H9 (cell line): ENCODE results near the gene SRPX. TPM values are rescaled to one million over a fixed set of nuclear protein-coding genes. Genes with fewer than 3 reads are reported as not detected.

Source experiments
- DNase-seq: peaks from one replicate; pipeline ENCODE4 v3.0.0-alpha.2; 2017
- H2AFZ ChIP-seq: one replicate; pipeline ENCODE4 v1.6.1; 2013; ENCODE audit warnings: mild to moderate bottlenecking, low read length, control low read depth, moderate library complexity
- H2AK5ac ChIP-seq: 2 replicates; pipeline ENCODE4 v1.6.1; 2013; ENCODE audit warnings: low read length, control low read depth, mixed read lengths; ENCODE audit not compliant: insufficient read length
- H2BK120ac ChIP-seq: one replicate; pipeline ENCODE4 v1.6.1; 2013; ENCODE audit warnings: low read depth, mild to moderate bottlenecking, low read length, control low read depth, inconsistent platforms; ENCODE audit not compliant: poor library complexity, severe bottlenecking
- H2BK12ac ChIP-seq: 2 replicates; pipeline ENCODE4 v1.6.1; 2013; ENCODE audit warnings: low read length, control low read depth, mixed read lengths, low read depth; ENCODE audit not compliant: insufficient read length
- H2BK15ac ChIP-seq: 2 replicates; pipeline ENCODE4 v1.6.1; 2013; ENCODE audit warnings: low read depth, low read length, control low read depth
- H2BK20ac ChIP-seq: one replicate; pipeline ENCODE4 v1.6.1; 2013; ENCODE audit warnings: low read depth, mild to moderate bottlenecking, low read length, control low read depth, inconsistent platforms; ENCODE audit not compliant: poor library complexity, severe bottlenecking
- H2BK5ac ChIP-seq: 2 replicates; pipeline ENCODE4 v1.6.1; 2013; ENCODE audit warnings: low read length, control low read depth, mixed read lengths; ENCODE audit not compliant: insufficient read length
- H3K14ac ChIP-seq: 2 replicates; pipeline ENCODE4 v1.6.1; 2013; ENCODE audit warnings: low read length, control low read depth; ENCODE audit not compliant: insufficient read depth
- H3K18ac ChIP-seq: 2 replicates; pipeline ENCODE4 v1.6.1; 2013; ENCODE audit warnings: low read depth, mild to moderate bottlenecking, mixed read lengths, low read length, control low read depth; ENCODE audit not compliant: insufficient read length
- H3K23ac ChIP-seq: 2 replicates; pipeline ENCODE4 v1.6.1; 2013; ENCODE audit warnings: low read length, control low read depth, mixed read lengths, low read depth; ENCODE audit not compliant: insufficient read length
- H3K23me2 ChIP-seq: 2 replicates; pipeline ENCODE4 v1.6.1; 2013; ENCODE audit warnings: low read depth, mild to moderate bottlenecking, mixed read lengths, low read length, control low read depth; ENCODE audit not compliant: insufficient read length, poor library complexity, severe bottlenecking
- H3K27ac ChIP-seq: 2 replicates; pipeline ENCODE4 v1.5.1; 2013; ENCODE audit warnings: low read length, control low read depth, mixed read lengths, low read depth; ENCODE audit not compliant: insufficient read length
- H3K27me3 ChIP-seq: 2 replicates; pipeline ENCODE4 v1.6.1; 2013; ENCODE audit warnings: low read length, control low read depth, inconsistent platforms; ENCODE audit not compliant: insufficient read depth
- H3K4ac ChIP-seq: 2 replicates; pipeline ENCODE4 v1.6.1; 2013; ENCODE audit warnings: low read depth, mild to moderate bottlenecking, control low read depth, inconsistent platforms, low read length, moderate library complexity
- H3K4me1 ChIP-seq: 2 replicates; pipeline ENCODE4 v1.6.1; 2013; ENCODE audit warnings: low read length, control low read depth, inconsistent platforms; ENCODE audit not compliant: insufficient read depth
- H3K4me2 ChIP-seq: 2 replicates; pipeline ENCODE4 v1.6.1; 2013; ENCODE audit warnings: low read length, control low read depth, mixed read lengths; ENCODE audit not compliant: insufficient read length, insufficient read depth
- H3K56ac ChIP-seq: 2 replicates; pipeline ENCODE4 v1.6.1; 2013; ENCODE audit warnings: low read depth, mild to moderate bottlenecking, mixed read lengths, low read length, control low read depth; ENCODE audit not compliant: insufficient read length
- H3K79me1 ChIP-seq: 2 replicates; pipeline ENCODE4 v1.6.1; 2013; ENCODE audit warnings: low read depth, mild to moderate bottlenecking, moderate library complexity, low read length, control low read depth, inconsistent platforms; ENCODE audit not compliant: insufficient read depth, poor library complexity, severe bottlenecking
- H3K79me2 ChIP-seq: 2 replicates; pipeline ENCODE4 v1.6.1; 2013; ENCODE audit warnings: low read length, control low read depth, inconsistent platforms; ENCODE audit not compliant: insufficient read depth
- H3K9ac ChIP-seq: 2 replicates; pipeline ENCODE4 v1.6.1; 2013; ENCODE audit warnings: low read length, control low read depth, mixed read lengths; ENCODE audit not compliant: insufficient read length; ENCODE audit errors: extremely low read depth
- H3K9me3 ChIP-seq: one replicate; pipeline ENCODE4 v1.6.1; 2013; ENCODE audit warnings: low read depth, low read length, inconsistent platforms; ENCODE audit not compliant: control insufficient read depth
- H3T11ph ChIP-seq: one replicate; pipeline ENCODE4 v1.6.1; 2013; ENCODE audit warnings: mild to moderate bottlenecking, low read length, control low read depth, inconsistent platforms
- H4K20me1 ChIP-seq: one replicate; pipeline ENCODE4 v1.6.1; 2013; ENCODE audit not compliant: control insufficient read depth, insufficient read length, insufficient read depth
- H4K5ac ChIP-seq: 2 replicates; pipeline ENCODE4 v1.6.1; 2013; ENCODE audit warnings: low read depth, mild to moderate bottlenecking, mixed read lengths, low read length, control low read depth; ENCODE audit not compliant: insufficient read length
- H4K8ac ChIP-seq: replicated peaks from 2 replicates; pipeline ENCODE4 v1.6.1; 2013; ENCODE audit warnings: low read length, control low read depth, mixed read lengths, low read depth; ENCODE audit not compliant: insufficient read length
- H4K91ac ChIP-seq: 2 replicates; pipeline ENCODE4 v1.6.1; 2013; ENCODE audit warnings: low read depth, mild to moderate bottlenecking, moderate library complexity, mixed read lengths, low read length, control low read depth; ENCODE audit not compliant: insufficient read length
- H3K27ac Mint-ChIP-seq, 3 experiments: 2 replicates in 2 of 3; 3 replicates in 1 of 3; pipeline ENCODE4 v1.8.0; 2020 to 2021; ENCODE audit warnings: mixed read lengths in 3 of 3, mild to moderate bottlenecking in 1 of 3, moderate library complexity in 1 of 3
- H3K27me3 Mint-ChIP-seq: 2 replicates; pipeline ENCODE4 v1.8.0; 2021; ENCODE audit warnings: low read depth, mild to moderate bottlenecking, moderate library complexity, mixed read lengths
- H3K36me3 Mint-ChIP-seq, 3 experiments: 2 replicates in 2 of 3; 3 replicates in 1 of 3; pipeline ENCODE4 v1.8.0; 2020 to 2021; ENCODE audit warnings: low read depth in 3 of 3, mixed read lengths in 3 of 3; ENCODE audit not compliant: insufficient read depth in 1 of 3
- H3K4me1 Mint-ChIP-seq, 2 experiments: 2 replicates each; pipeline ENCODE4 v1.8.0; 2020; ENCODE audit warnings: mixed read lengths in 2 of 2
- H3K4me3 Mint-ChIP-seq, 2 experiments: 2 replicates in 1 of 2; 3 replicates in 1 of 2; pipeline ENCODE4 v1.8.0; 2020 to 2021; ENCODE audit warnings: mild to moderate bottlenecking in 2 of 2, mixed read lengths in 2 of 2, moderate library complexity in 1 of 2
- H3K9me3 Mint-ChIP-seq, 2 experiments: 2 replicates in 1 of 2; 3 replicates in 1 of 2; pipeline ENCODE4 v1.8.0; 2020; ENCODE audit warnings: mild to moderate bottlenecking in 2 of 2, mixed read lengths in 2 of 2, moderate library complexity in 1 of 2
- CTCF ChIP-seq: fragments of 200-600 bp; sonication (generic); conservative IDR thresholded peaks from 3 replicates; pipeline ENCODE4 v1.8.0; 2021; ENCODE audit warnings: antibody characterized with exemption, mild to moderate bottlenecking
- total RNA-seq: library from RNA; stranded (reverse); gene quantifications from 2 replicates; pipeline ENCODE4 v1.2.1, GENCODE V29; 2021

The SRPX gene
- total RNA-seq, 1 experiment from 2014 or later = 2.8 TPM

GRCh38 chrX:38163193-38163592, 57.5 kb downstream of the SRPX start:
- Histone ChIP-seq H4K91ac (no peak overlapping the region), H3K9ac (no peak overlapping the region), H3K4me1 (no peaks in the 10 kb centered on the region), H3K18ac (no peak overlapping the region), H3K27me3 (no peaks in the 10 kb centered on the region), H3K4me2 (no peak overlapping the region), H4K8ac (no peak overlapping the region), H2BK120ac (no peak overlapping the region), H3K27ac (no peak overlapping the region), H4K20me1 (no peaks in the 10 kb centered on the region), H3K79me1 (no peaks in the 10 kb centered on the region), H2BK12ac (no peak overlapping the region), H3K9me3 (no peaks in the 10 kb centered on the region), H2AFZ (no peak overlapping the region), H2BK15ac (no peak overlapping the region), H3K56ac (no peak overlapping the region), H3K79me2 (no peaks in the 10 kb centered on the region), H2BK20ac (no peak overlapping the region), H2AK5ac (no peak overlapping the region), H2BK5ac (no peak overlapping the region), H3T11ph (no peak overlapping the region), H3K4ac (no peak overlapping the region), H4K5ac (no peak overlapping the region), H3K23ac (no peak overlapping the region), H3K23me2 (no peaks in the 10 kb centered on the region), H3K14ac (no peak overlapping the region)
- Mint-ChIP-seq H3K27ac (no peak overlapping the region), H3K9me3 (peaks cover 63 to 69% of the 10 kb centered on the region in 2 experiments), H3K27me3 (no peaks in the 10 kb centered on the region; the same call in 1 of the 2 replicates), H3K4me3 (no peak overlapping the region), H3K36me3 (peaks cover 0 to 2% (median 2%) of the 10 kb centered on the region in 3 experiments; a peak in 5 of 7 replicates), H3K4me1 (no peaks in the 10 kb centered on the region)
- no peak for DNase-seq
- no peak for TF ChIP-seq CTCF
